Ishikawa (cell line): Measurements from ENCODE around the gene MACROD2.

Experiments used
- CEBPB ChIP-seq: IDR thresholded peaks from 2 replicates; pipeline ENCODE4 v1.6.1; 2012
- CREB1 ChIP-seq: IDR thresholded peaks from 2 replicates; pipeline ENCODE4 v1.6.1; 2012; ENCODE audit warnings: low read depth
- EGR1 ChIP-seq: IDR thresholded peaks from 2 replicates; pipeline ENCODE4 v1.6.1; 2012
- FOXM1 ChIP-seq: IDR thresholded peaks from 2 replicates; pipeline ENCODE4 v1.6.1; 2012; ENCODE audit warnings: low read depth, borderline replicate concordance
- MAX ChIP-seq: IDR thresholded peaks from 2 replicates; pipeline ENCODE4 v1.6.1; 2012
- RAD21 ChIP-seq: IDR thresholded peaks from 2 replicates; pipeline ENCODE4 v1.6.1; 2012; ENCODE audit warnings: low read depth
- TEAD4 ChIP-seq: IDR thresholded peaks from 2 replicates; pipeline ENCODE4 v1.6.1; 2012
- USF1 ChIP-seq: IDR thresholded peaks from 2 replicates; pipeline ENCODE4 v1.6.1; 2012
- YY1 ChIP-seq: IDR thresholded peaks from 2 replicates; pipeline ENCODE4 v1.6.1; 2012; ENCODE audit warnings: low read depth

GRCh38 chr20:14036567-14036966 lies 41.3 kb downstream of the MACROD2 start:
- TF ChIP-seq MAX (no peak), YY1 (no peak), TEAD4 (no peak), FOXM1 (no peak), CEBPB (no peak), CREB1 (no peak), USF1 (no peak), EGR1 (no peak), RAD21 (no peak)
